WTC11 (cell line): ENCODE results near the gene OPCML. TPM values are rescaled to one million over a fixed set of nuclear protein-coding genes. Genes with fewer than 3 reads are reported as not detected.
A peak's percentile ranks its signal among the peaks of the same experiment; 100 is the strongest.

Source experiments
- ATAC-seq: fragments of 200-7000 bp; cut with Tn5 transposase; 2 replicates; pipeline ENCODE4 v1.10.0; 2021; ENCODE audit warnings: mild to moderate bottlenecking, moderate library complexity
- CTCF ChIA-PET: fragments of 300-600 bp; sonication (Branson Sonifier 250); formaldehyde crosslinking; loops from one replicate; lab custom pipeline; 2021; ENCODE audit warnings: antibody characterized with exemption; lab: Charles Lee
- POLR2A ChIA-PET: fragments of 350-600 bp; sonication (Branson Sonifier 250); formaldehyde crosslinking; loops from one replicate; lab custom pipeline; 2021; ENCODE audit warnings: antibody characterized with exemption; lab: Charles Lee
- DNase-seq: peaks from one replicate; pipeline ENCODE4 v3.0.0; 2021; ENCODE audit warnings: low spot score
- H3K27ac Mint-ChIP-seq: 2 replicates; pipeline ENCODE4 v1.8.0; 2021; ENCODE audit warnings: mixed read lengths
- H3K27me3 Mint-ChIP-seq: 2 replicates; pipeline ENCODE4 v1.8.0; 2021; ENCODE audit warnings: low read depth, mild to moderate bottlenecking, moderate library complexity, mixed read lengths
- H3K36me3 Mint-ChIP-seq: 2 replicates; pipeline ENCODE4 v1.8.0; 2021; ENCODE audit warnings: mixed read lengths
- H3K4me1 Mint-ChIP-seq: 2 replicates; pipeline ENCODE4 v1.8.0; 2022; ENCODE audit warnings: mixed read lengths
- H3K4me3 Mint-ChIP-seq: 2 replicates; pipeline ENCODE4 v1.8.0; 2021; ENCODE audit warnings: mild to moderate bottlenecking, moderate library complexity, mixed read lengths
- H3K9me3 Mint-ChIP-seq: 2 replicates; pipeline ENCODE4 v1.8.0; 2021; ENCODE audit warnings: mixed read lengths
- E2F1 ChIP-seq: sonication (generic); formaldehyde crosslinking; IDR thresholded peaks from 2 replicates; pipeline ENCODE4 v1.8.0; 2022; ENCODE audit warnings: mild to moderate bottlenecking, missing genetic modification reagents
- ELF4 ChIP-seq: sonication (generic); formaldehyde crosslinking; IDR thresholded peaks from 2 replicates; pipeline ENCODE4 v1.8.1; 2022; ENCODE audit warnings: low read depth, mild to moderate bottlenecking, moderate library complexity, missing genetic modification reagents
- ERG ChIP-seq: fragments of 250-450 bp; sonication (Bioruptor Pico); IDR thresholded peaks from 2 replicates; pipeline ENCODE4 v1.8.0; 2021; ENCODE audit warnings: mild to moderate bottlenecking
- FOXP1 ChIP-seq: sonication (generic); formaldehyde crosslinking; IDR thresholded peaks from 2 replicates; pipeline ENCODE4 v1.8.0; 2022; ENCODE audit warnings: missing genetic modification reagents, mild to moderate bottlenecking, moderate library complexity, borderline replicate concordance
- HMGA2 ChIP-seq: fragments of 250-450 bp; sonication (Bioruptor Pico); IDR thresholded peaks from 2 replicates; pipeline ENCODE4 v1.4.0; 2021; ENCODE audit warnings: mild to moderate bottlenecking, moderate library complexity
- HMGXB4 ChIP-seq: sonication (generic); formaldehyde crosslinking; IDR thresholded peaks from 2 replicates; pipeline ENCODE4 v1.8.1; 2023; ENCODE audit warnings: mild to moderate bottlenecking, moderate library complexity, missing genetic modification reagents
- MLX ChIP-seq: sonication (generic); formaldehyde crosslinking; IDR thresholded peaks from 2 replicates; pipeline ENCODE4 v1.8.1; 2023; ENCODE audit warnings: mild to moderate bottlenecking, missing genetic modification reagents, moderate library complexity
- NFE2L1 ChIP-seq: sonication (generic); formaldehyde crosslinking; IDR thresholded peaks from 2 replicates; pipeline ENCODE4 v1.8.1; 2023; ENCODE audit warnings: missing genetic modification reagents
- PREB ChIP-seq: sonication (generic); formaldehyde crosslinking; IDR thresholded peaks from 2 replicates; pipeline ENCODE4 v1.8.1; 2022; ENCODE audit warnings: mild to moderate bottlenecking, missing genetic modification reagents, moderate library complexity, borderline replicate concordance
- RELA ChIP-seq: sonication (generic); formaldehyde crosslinking; IDR thresholded peaks from 2 replicates; pipeline ENCODE4 v1.8.1; 2022; ENCODE audit warnings: missing genetic modification reagents, mild to moderate bottlenecking, borderline replicate concordance
- RORB ChIP-seq: fragments of 250-450 bp; sonication (Bioruptor Pico); IDR thresholded peaks from 2 replicates; pipeline ENCODE4 v1.9.0; 2021; ENCODE audit warnings: mild to moderate bottlenecking
- SMAD3 ChIP-seq: sonication (generic); formaldehyde crosslinking; IDR thresholded peaks from 2 replicates; pipeline ENCODE4 v1.8.0; 2022; ENCODE audit warnings: missing genetic modification reagents, mild to moderate bottlenecking, borderline replicate concordance
- STAT6 ChIP-seq: sonication (generic); formaldehyde crosslinking; conservative IDR thresholded peaks from 2 replicates; pipeline ENCODE4 v1.8.1; 2023; ENCODE audit warnings: mild to moderate bottlenecking, low read depth, missing genetic modification reagents, moderate library complexity
- ZNF232 ChIP-seq: sonication (generic); formaldehyde crosslinking; IDR thresholded peaks from 2 replicates; pipeline ENCODE4 v1.8.0; 2022; ENCODE audit warnings: mild to moderate bottlenecking, missing genetic modification reagents
- ZNF281 ChIP-seq: sonication (generic); formaldehyde crosslinking; IDR thresholded peaks from 2 replicates; pipeline ENCODE4 v1.8.0; 2023; ENCODE audit warnings: mild to moderate bottlenecking, missing genetic modification reagents
- ZNF416 ChIP-seq: fragments of 250-450 bp; sonication (Bioruptor Pico); IDR thresholded peaks from 2 replicates; pipeline ENCODE4 v1.9.0; 2021; ENCODE audit warnings: mild to moderate bottlenecking, inconsistent platforms
- ZNF671 ChIP-seq: fragments of 250-450 bp; sonication (Bioruptor Pico); IDR thresholded peaks from 2 replicates; pipeline ENCODE4 v1.8.0; 2021; ENCODE audit warnings: mild to moderate bottlenecking
- total RNA-seq: library from RNA; stranded (reverse); gene quantifications from 3 replicates; pipeline ENCODE4 v1.2.3, GENCODE V29; 2021

The OPCML gene
- total RNA-seq, 1 experiment from 2014 or later, result 1.5 TPM

- no peak overlapping the region for H3K27ac Mint-ChIP-seq
- H3K4me1 Mint-ChIP-seq, result peaks cover 27% of the 10 kb centered on the region
- no peaks in the 10 kb centered on the region for H3K36me3 Mint-ChIP-seq
- ChIA-PET CTCF (interaction anchor here (1.5 to 2.0 kb wide), 3 partner anchors 51 to 69 kb away, joined by 4 to 7 read pairs (median 5); no protein-coding TSS in a partner anchor), POLR2A (no interaction called here)
- no peaks in the 10 kb centered on the region for H3K9me3 Mint-ChIP-seq
- no peak for DNase-seq
- H3K27me3 Mint-ChIP-seq, result peaks cover 54% of the 10 kb centered on the region
- ATAC-seq, result no peak
- peak overlapping the region; percentile 63; the same call in 1 of the 2 replicates for H3K4me3 Mint-ChIP-seq
- no peak for TF ChIP-seq ERG (CRISPR knock-in tag)
- TF ChIP-seq ZNF671, result no peak
- no peak for TF ChIP-seq RELA
- TF ChIP-seq E2F1 (CRISPR knock-in tag), result no peak
- TF ChIP-seq ZNF281 (CRISPR knock-in tag), result no peak
- no peak for TF ChIP-seq ZNF232 (CRISPR knock-in tag)
- no peak for TF ChIP-seq FOXP1 (CRISPR knock-in tag)
- no peak for TF ChIP-seq RORB
- TF ChIP-seq ELF4 (CRISPR knock-in tag), result no peak
- TF ChIP-seq PREB (CRISPR knock-in tag), result no peak
- TF ChIP-seq STAT6 (CRISPR knock-in tag), result no peak
- no peak for TF ChIP-seq HMGXB4 (CRISPR knock-in tag)
- TF ChIP-seq HMGA2 (CRISPR knock-in tag), result no peak
- TF ChIP-seq NFE2L1 (CRISPR knock-in tag), result no peak
- no peak for TF ChIP-seq SMAD3 (CRISPR knock-in tag)
- no peak for TF ChIP-seq MLX
- no peak for TF ChIP-seq ZNF416 (CRISPR knock-in tag)
Observed at GRCh38 chr11:132994966-132995365, 537.3 kb downstream of the OPCML start.
